GM18867 (cell line): ENCODE measurements around the gene PSG11.
"Not testable (repeated sequence)": the region's sequence is repeated elsewhere in the genome, so short reads cannot be mapped to it uniquely, and the experiment has no call there.

Source experiments
- ATAC-seq: cut with Tn5 transposase; IDR thresholded peaks from one replicate; pipeline ENCODE4 v1.9.1; 2021; ENCODE audit warnings: mild to moderate bottlenecking, moderate library complexity; ENCODE audit not compliant: unreplicated experiment

PSG11 gene

GRCh38 chr19:42989851-42990250 is 36.4 kb downstream of the PSG11 start:
- ATAC-seq = no peak

- ATAC-seq = not testable (repeated sequence)
Measured at GRCh38 chr19:42989186-42989585, 37.1 kb downstream of the PSG11 start.

- ATAC-seq = not testable (repeated sequence)
Measured at GRCh38 chr19:42988206-42988605, 38.1 kb downstream of the PSG11 start.

- no peak for ATAC-seq
Measured at GRCh38 chr19:42985588-42985987, 40.7 kb downstream of the PSG11 start.

GRCh38 chr19:42982111-42982510 is 44.2 kb downstream of the PSG11 start:
- ATAC-seq = not testable (repeated sequence)

GRCh38 chr19:42971451-42971850 is 54.8 kb downstream of the PSG11 start:
- not testable (repeated sequence) for ATAC-seq

GRCh38 chr19:42965176-42965575 is 61.1 kb downstream of the PSG11 start:
- ATAC-seq = no peak

- no peak for ATAC-seq
Measured at GRCh38 chr19:42961119-42961518, 65.2 kb downstream of the PSG11 start.
